HG03457 (cell line): Measurements from ENCODE around the gene WDR55.
"Not testable (repeated sequence)": the region's sequence is repeated elsewhere in the genome, so short reads cannot be mapped to it uniquely, and the experiment has no call there.

ENCODE experiments used
- ATAC-seq: cut with Tn5 transposase; IDR thresholded peaks from one replicate; pipeline ENCODE4 v1.9.1; 2021; ENCODE audit warnings: moderate number of reproducible peaks; ENCODE audit not compliant: unreplicated experiment

Gene WDR55, protein sequence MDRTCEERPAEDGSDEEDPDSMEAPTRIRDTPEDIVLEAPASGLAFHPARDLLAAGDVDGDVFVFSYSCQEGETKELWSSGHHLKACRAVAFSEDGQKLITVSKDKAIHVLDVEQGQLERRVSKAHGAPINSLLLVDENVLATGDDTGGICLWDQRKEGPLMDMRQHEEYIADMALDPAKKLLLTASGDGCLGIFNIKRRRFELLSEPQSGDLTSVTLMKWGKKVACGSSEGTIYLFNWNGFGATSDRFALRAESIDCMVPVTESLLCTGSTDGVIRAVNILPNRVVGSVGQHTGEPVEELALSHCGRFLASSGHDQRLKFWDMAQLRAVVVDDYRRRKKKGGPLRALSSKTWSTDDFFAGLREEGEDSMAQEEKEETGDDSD

DNA sequence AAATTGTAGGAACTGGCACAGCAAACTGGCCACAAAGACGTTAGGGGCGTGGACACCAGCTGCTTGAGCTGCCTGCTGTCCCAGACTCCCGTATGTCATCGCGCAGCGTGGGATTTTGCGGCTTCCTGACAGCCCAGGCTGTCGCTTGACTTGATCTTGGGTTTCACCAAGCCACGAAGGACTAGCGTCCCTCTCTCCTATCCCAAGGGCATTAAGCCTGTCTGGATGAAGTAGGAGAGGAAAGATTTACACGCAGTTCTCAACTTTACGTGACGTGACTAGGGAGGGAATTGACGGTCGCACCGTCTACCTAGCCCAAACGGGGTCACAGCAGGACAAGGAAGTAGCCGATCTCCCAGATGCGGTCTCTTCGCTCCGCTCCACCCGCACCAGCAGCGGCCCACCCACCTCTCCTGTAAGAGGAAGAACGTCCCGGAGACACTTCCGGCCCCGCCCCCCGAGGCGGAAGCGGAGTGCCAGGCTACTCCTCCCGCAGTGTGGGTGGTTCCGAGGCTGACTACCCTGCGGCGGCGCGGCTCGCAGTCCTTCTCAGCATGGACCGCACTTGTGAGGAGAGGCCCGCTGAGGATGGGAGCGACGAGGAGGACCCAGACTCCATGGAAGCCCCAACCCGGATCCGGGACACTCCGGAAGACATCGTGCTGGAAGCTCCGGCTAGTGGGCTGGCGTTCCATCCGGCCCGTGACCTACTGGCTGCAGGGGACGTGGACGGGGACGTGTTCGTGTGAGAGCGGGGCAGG, at the start of gene WDR55:
WDR55 (plus strand) TSS at position 546 of the 761 bp plus-strand sequence; CDS start at position 555, 9 bp downstream.
- peak; percentile 93 for ATAC-seq

DNA sequence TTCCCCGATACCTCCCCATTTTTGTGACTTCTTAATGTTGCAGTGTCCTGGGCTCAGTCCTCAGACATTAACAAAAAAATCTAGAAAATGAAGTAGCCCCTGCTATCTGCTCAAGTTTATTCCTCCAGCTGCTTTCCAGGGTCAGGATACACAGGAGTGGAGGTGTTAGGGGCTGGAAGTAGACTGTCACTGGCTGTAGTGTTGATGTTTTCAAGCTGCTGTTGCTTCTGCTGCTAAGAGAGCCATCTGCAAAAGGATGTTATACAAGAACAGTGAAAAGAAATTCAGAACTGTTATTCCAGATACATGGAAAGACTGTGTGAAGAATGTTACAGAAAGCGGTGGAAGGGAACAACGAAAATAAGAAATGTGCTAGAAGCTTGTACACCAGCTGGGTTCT, 42.4 kb upstream of the WDR55 start:
- ATAC-seq = no peak

DNA sequence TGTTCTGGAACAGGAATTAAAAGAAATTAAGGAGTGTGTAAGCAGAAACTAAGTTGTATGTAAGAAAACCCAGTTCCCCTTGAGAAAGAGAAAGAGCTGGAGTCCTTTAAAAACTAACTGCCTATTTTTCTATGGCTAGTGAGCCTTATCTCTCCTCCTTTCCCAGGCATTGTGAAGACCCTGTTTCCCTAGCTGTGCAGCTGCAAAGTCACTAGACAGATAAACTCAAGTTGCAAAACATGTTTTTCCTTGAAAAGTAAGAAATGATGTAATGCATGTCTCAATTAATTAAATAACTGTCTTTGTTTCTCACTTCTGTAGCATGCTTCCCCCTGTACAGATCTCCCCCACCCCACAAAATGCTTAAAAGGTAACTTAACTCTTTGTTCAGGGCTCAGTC, 41.6 kb upstream of the WDR55 start:
- not testable (repeated sequence) for ATAC-seq

DNA sequence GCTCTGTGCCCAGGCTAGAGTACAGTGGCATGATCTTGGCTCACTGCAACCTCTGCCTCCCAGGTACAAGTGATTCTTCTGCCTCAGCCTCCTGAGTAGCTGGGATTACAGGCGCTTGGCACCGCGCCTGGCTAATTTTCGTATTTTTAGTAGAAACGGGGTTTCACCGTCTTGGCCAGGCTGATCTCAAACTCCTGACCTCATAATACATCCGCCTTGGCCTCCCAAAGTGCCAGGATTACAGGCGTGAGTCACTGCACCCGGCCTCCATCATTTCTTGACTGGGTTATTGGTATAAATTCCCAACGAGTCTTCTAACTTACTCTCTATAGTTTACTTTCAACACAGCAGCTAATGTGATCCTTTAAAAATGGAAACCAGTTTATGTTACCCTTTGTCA, 39.8 kb upstream of the WDR55 start:
- not testable (repeated sequence) for ATAC-seq

DNA sequence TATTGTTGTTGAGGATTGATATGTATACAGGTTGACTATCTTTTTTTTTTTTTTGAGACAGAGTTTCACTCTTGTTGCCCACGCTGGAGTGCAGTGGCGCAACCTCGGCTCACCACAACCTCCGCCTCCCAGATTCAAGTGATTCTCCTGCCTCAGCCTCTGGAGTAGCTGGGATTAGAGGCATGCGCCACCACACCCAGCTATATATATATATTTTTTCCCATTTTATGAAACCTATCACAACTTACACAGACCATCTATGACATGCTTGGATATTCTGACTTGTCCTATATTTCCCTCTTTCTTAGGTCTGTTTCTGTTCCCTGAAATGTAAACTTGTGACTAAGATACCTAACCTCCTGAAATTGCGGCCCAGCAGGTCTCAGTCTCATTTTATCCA, 36.7 kb upstream of the WDR55 start:
- no peak for ATAC-seq

DNA sequence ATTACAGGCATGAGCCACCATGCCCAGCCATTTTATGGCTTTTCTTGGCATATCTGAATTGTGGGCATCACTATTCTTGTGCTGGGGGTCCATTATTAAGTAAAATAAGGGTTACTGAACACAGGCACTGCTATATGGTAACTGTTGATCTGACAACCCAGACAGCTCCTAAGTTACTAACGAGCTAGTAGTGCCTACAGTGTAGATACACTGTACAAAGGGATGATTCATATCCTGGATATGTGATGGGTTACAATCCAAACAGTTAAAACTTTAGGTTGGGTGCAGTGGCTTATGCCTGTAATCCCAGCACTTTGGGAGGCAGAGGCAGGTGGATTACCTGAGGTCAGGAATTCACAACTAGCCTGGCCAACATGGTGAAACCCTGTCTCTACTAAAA, 36.0 kb upstream of the WDR55 start:
- ATAC-seq = no peak

DNA sequence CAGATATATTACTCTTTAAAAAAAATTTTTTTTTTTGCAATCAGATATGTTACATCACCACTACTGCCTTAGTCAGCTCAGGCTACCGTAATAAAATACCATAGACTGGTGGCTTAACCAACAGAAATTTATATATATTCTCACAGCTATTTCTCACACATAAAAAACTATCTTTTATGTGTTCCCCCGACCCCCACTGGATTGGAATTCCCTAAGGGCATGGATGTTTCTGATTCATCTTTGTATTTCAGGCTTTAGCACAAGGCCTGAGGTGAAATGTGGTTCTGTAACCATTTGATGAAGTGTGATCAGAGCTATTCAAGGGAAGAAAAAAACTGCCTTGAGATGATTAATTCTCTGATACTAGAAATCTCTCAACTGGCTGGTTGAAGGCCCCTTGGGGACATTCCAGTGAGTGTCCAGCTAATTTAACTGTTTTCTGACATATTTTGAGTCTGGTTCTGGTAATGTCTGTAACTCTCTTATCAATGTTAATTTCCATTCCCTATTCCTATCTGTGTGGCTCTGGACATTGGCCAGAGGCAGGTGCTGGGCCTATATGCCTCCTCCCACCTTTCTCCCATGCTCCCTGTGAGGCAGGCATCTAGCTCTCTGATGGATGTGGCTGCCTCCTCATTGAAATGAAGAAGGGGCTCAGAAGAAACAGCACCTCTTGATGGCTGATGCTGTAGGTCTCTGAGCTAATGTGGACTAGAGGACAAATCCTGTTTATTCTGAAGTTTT, 34.2 kb upstream of the WDR55 start:
- no peak for ATAC-seq

DNA sequence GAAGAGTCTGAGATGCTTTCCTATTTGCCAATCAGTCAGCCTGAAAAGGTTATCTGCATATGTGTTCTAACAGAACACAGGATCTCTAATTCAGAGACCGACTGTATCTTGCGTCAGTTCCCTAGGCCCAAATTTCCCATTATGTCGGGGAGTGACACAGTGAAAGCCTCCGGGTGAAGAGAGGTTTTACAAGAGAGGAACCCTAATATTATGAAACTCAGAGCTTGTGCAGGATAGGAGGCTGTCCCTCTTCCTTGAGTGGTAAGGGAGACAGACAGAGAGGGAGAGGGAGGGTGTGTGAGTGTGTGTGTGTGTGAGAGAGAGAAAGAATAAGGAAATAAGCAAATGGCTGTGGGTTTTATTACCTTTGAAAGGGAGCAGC, 33.7 kb upstream of the WDR55 start:
- ATAC-seq = no peak

DNA sequence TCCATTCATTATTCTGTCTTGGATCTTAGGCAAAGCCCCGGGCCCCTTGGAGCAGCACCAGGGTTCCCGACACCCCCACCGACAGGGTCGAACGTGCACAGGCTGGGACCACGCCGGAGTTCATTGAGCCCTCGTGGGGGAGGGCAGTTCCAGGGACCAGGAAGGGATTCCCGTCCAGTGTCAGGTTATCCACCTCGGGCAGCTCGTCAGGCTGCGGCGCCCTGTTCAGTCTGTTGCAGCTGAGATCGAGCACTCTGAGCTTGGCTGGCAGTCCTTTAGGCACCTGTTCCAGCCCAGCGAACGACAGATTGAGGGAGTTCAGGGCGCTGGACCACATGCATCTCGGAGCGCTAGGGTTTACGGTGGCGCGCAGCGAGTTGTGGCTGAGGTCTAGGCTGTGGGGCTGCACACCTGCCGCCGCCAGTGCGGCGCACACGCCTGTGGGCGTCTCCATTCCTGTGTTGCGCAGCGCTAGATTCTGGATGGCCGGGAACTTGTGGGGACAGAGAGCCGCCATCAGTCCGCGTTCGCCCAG, 32.8 kb upstream of the WDR55 start:
- ATAC-seq = peak; percentile 26

DNA sequence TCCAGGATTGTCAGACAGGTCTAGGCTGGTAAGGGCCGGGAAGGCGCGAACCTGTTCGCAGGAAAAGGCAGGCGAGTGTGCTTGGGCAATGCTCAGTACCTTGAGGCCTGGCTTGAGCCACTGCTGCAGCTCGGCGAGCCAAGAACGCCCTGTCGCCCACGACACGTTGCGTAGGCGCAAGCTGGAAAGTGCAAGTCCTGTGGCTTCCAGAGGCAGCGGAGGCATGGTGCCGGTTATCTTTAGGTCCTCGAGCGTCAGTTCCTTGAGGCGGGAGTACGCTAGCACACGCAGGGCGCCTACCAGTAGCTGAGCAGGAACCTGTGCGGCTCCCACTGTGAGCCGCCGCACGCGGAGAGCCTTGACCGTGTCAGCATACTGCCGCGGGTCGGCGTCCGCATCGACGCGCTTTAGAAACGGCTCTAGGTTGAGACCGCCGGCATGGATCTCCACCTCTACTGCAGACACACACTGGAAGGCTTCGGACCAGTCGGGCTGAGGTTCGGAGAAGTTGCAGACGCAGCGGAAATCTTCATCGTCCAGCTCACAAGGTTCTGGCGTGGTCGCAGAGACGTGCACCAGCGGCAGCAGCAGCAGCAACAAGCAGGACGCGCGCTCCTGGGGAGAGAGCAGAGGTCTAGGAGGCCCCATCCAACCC, 32.2 kb upstream of the WDR55 start:
- peak; percentile 54 for ATAC-seq

DNA sequence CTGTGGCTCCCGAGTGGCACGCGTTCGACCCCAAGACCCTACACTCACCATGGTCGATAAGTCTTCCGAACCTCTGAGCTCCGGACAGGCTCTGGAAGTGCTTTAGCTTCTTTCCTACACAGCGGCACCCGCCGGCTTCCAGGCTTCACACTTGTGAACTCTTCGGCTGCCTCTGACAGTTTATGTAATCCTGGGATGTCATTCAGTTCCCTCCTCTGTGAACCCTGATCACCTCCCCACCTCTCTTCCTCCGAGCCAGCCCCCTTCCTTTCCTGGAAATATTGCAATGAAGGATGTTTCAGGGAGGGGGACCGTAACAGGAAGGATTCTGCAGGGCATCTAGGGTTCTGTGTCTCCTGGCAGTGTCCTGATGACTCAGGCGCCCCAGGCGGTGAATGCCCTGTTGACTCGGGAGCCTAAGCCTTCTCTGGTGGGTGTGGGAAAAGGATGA, 31.7 kb upstream of the WDR55 start, which contains the start of gene CD14:
CD14 (minus strand) TSS at position 155 of the 451 bp plus-strand sequence; CDS start at position 51, 104 bp downstream.
- ATAC-seq = no peak

DNA sequence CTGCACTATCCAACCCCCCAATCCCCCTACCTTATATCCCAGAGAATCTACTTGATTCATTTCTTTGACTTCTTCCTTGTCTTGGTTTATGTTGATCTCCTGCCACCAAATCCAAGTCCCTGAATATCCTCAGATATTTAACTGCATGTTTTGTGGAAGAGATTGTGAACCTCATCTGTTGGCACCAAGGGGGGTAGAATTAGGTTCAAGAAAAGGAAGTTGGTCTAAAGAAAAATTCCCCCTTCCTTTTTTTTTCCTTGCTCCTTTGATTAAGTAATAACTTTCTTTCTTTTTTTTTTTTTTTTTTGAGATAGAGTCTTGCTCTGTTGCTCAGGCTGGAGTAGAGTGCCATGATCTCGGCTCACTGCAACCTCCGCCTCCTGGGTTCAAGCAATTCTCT, 31.2 kb upstream of the WDR55 start:
- no peak for ATAC-seq

DNA sequence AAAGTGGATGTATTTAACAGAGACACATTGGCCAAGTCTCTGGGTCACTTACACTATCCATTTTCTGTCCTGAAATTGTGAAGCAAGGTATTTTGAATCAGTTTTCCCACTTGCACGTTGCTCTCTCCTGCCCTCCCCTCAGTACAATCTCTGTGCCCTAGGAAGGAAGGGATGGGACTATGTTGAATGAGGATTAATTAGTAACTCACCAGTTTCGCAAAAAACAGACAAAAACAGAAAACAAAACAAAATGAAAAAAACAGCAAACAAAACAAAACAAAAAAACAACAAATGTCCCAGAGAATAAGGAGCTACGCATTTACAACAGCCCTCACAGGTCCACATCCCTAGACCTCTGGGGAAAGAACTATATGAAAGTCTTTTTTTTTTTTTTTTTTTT, 30.6 kb upstream of the WDR55 start:
- no peak for ATAC-seq

DNA sequence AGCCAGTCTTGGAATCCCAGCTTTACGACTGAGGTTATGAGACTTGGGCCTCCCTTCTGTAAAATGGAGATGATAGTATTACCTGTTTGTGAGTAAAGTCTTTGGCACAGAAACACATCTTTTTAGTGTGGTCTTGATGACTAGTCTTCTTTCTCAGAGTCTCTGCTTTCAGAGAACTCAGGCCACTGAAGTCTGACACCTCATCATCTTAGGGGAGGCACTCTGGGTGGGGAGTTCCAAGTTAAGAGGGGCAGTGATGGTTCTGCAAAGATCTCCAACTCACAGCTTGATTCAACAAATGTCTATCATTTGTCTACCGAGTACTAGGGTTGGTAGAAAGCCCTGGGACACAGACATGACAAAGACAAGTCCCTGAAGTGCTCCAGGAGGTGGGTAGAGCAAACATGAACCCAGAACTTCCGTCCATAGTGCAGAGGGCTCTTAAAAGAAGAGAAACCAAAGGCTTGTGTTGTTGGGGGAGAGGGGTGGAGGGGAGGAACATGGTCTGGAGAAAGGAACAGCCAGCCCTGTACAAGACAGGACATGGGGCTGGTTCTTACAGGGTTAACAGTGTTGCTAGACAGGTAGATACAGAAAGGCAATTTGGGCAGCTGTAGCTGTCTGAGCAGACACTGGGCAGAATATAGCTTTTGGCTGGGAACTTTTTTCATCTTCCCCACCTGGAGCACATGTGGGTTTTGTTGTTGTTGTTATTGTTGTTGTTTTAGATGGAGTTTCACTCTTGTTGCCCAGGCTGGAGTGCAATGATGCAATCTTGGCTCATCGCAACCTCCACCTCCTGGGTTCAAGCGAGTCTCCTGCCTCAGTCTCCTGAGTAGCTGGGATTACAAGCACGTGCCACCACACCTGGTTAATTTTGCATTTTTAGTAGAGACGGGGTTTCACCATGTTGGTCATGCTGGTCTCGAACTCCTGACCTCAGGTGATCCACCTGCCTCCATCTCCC, 29.1 kb upstream of the WDR55 start:
- ATAC-seq = no peak

DNA sequence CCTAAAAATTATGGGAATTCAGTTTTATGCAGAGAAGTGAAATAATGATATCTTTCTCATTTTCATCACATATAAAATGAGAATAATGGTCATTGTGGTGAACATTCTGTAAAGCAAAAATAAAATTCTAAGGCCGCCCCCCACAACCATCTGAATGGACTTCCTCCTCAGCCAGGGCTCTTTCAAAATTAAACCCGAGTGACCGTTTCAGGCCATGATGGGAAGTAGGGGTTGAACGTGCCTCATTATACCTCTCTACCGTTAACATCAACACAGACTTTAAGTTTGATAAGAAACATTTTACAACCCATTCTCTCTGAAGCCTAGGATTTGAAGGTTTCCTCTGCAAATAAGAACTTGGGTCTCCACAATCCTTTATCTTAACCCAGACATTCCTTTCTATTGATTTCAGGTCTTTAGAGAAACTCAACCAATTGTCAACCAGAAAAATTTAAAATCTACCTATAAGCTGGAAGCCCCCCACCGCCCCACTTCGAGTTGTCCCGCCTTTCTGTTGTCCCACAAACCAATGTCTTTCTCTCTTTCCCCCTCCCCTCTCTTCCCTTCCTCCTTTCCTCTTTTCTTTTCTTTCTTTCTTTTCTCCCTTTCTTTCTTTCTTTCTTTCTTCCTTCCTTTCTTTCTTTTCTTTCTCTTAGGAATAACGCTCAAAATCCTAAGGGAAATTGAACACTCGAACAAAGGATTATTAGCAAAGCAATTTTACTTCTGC, 27.2 kb upstream of the WDR55 start:
- no peak for ATAC-seq

DNA sequence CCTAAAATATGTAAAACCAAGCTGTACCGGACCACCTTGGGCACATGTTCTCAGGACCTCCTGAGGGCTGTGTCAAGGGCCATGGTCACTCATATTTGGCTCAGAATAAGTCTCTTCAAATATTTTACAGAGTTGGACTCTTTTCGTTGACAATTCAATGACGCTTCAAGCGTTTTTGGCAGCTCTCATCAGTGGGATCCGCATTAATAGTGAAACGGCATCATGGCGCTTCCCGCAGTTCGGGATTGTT, 25.9 kb upstream of the WDR55 start:
- not testable (repeated sequence) for ATAC-seq

DNA sequence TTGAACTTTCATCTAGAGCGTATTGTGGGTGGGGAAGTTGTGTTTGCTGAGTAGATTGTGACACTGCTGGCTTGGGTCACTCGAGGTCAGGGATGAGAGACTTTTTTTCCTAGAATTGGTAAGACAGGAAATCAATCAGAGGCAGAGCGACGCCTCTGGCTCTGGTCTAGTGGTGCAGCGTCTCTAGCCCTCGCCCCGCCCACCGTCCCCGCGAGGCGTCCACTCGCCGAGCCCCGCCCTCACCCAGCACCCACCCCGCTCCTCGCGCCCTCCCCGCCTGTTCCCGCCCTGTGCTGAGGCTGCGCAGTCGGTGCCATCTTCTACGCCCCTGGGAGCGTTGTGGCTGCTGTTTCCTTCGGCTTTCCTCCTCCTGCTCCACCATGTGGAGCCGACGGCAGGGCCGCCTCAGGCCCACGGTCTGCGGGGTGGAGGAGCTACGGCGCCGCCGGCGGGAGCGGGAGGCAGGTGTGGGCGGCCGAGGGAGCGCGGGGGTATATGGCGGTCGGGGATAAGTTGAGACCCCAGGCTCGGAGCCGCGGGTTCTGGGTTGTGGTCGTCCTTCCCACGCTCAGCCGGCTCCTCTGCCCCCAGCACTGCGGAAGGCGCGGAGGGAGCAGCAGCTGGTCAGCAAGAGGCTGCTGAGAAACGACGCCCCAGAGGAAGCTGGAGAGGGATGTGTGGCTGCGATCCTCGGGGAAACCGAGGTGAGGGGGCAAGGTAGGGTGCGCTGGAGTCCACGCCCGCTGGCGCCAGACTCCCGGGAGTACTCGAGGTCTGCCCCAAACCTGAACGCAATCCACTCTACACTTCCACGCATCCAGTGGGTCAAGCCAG, 25.3 kb upstream of the WDR55 start, which contains the start of gene TMCO6:
TMCO6 (plus strand) TSS at position 304 of the 834 bp plus-strand sequence; CDS start at position 381, 77 bp downstream.
- ATAC-seq = peak; percentile 80

DNA sequence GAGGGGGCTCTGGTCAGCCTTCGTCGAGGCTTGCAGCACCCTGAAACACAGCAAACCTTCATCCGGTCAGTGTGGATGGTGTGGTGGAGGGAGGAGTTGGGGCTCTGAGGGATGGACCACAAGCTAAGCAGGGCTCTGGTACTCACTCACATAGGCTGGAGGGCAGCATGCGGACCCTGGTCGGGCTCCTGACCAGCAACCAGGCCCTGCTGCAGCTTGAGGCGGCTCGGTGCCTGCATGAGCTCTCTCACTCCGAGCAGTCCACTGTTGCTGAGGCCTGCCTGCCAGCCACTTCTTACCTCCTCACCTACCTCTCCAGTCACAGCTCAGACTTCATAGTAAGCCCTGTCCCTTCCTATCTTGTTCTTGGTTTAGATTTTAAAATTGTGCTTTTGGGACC, 23.0 kb upstream of the WDR55 start:
- no peak for ATAC-seq
